HG03575 (cell line): ENCODE data around the gene COPE.

Experiments
- ATAC-seq: cut with Tn5 transposase; IDR thresholded peaks from one replicate; pipeline ENCODE4 v1.9.1; 2021; ENCODE audit not compliant: unreplicated experiment, insufficient number of reproducible peaks, low FRiP score; ENCODE audit errors: extremely low read depth

Gene COPE

GRCh38 chr19:18858906-18859646 lies 60.1 kb downstream of the COPE start:
- ATAC-seq = no peak

- ATAC-seq = no peak
Measured at GRCh38 chr19:18857223-18857622, 62.0 kb downstream of the COPE start.

GRCh38 chr19:18856385-18857126 lies 62.6 kb downstream of the COPE start:
- no peak for ATAC-seq

GRCh38 chr19:18855647-18856384 lies 63.4 kb downstream of the COPE start:
- no peak for ATAC-seq

- no peak for ATAC-seq
Measured at GRCh38 chr19:18854982-18855381, 64.2 kb downstream of the COPE start.

GRCh38 chr19:18853755-18854427 lies 65.3 kb downstream of the COPE start:
- no peak for ATAC-seq

GRCh38 chr19:18852648-18853047 lies 66.5 kb downstream of the COPE start:
- ATAC-seq = no peak

- ATAC-seq = no peak
Measured at GRCh38 chr19:18851673-18852325, 67.4 kb downstream of the COPE start.

GRCh38 chr19:18850471-18851375 lies 68.5 kb downstream of the COPE start:
- ATAC-seq = no peak

GRCh38 chr19:18849838-18850400 lies 69.3 kb downstream of the COPE start:
- ATAC-seq = no peak
